C4-2B (cell line): ENCODE measurements around the gene CHAF1B.

Experiments used
- CTCF ChIP-seq: fragments of 450-650 bp; conservative IDR thresholded peaks from 2 replicates; pipeline ENCODE4 v1.5.1; 2017; ENCODE audit warnings: mild to moderate bottlenecking
- ZFX ChIP-seq: fragments of 450-650 bp; IDR thresholded peaks from 2 replicates; pipeline ENCODE4 v1.6.1; 2017

- TF ChIP-seq CTCF (no peak), ZFX (no peak)
Observed at GRCh38 chr21:36386031-36386642, 945 bp downstream of the CHAF1B start.
